GM12872 (cell line): ENCODE data around the gene LRRC1.

Experiments
- TF ChIP-seq, protein P1 (sequence below): IDR thresholded peaks from 3 replicates; pipeline ENCODE4 v1.5.1; 2011; ENCODE audit warnings: low read depth, mild to moderate bottlenecking, low read length, moderate library complexity; ENCODE audit not compliant: insufficient read depth

The LRRC1 gene

DNA sequence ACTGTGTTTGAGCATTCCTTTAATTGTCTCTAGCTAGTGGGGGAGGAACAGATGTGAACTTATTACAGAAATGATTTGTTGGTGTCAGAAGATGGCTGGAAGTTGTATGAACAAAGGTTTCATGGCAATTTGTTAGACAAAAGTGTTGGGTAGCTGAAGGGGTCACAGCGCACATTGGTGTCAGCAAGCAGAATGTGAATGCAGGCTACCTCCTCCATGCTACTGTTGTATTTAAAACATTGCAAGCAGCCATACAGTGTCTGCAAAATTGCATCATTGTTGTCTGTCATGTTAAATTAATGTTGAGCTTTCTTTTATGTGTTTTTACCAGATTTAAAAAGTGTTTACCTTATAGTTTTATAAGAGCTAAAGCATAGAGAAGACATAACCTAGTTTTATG lies 6.2 kb downstream of the LRRC1 start:
- TF ChIP-seq, protein P1, sequence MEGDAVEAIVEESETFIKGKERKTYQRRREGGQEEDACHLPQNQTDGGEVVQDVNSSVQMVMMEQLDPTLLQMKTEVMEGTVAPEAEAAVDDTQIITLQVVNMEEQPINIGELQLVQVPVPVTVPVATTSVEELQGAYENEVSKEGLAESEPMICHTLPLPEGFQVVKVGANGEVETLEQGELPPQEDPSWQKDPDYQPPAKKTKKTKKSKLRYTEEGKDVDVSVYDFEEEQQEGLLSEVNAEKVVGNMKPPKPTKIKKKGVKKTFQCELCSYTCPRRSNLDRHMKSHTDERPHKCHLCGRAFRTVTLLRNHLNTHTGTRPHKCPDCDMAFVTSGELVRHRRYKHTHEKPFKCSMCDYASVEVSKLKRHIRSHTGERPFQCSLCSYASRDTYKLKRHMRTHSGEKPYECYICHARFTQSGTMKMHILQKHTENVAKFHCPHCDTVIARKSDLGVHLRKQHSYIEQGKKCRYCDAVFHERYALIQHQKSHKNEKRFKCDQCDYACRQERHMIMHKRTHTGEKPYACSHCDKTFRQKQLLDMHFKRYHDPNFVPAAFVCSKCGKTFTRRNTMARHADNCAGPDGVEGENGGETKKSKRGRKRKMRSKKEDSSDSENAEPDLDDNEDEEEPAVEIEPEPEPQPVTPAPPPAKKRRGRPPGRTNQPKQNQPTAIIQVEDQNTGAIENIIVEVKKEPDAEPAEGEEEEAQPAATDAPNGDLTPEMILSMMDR, result no peak

DNA sequence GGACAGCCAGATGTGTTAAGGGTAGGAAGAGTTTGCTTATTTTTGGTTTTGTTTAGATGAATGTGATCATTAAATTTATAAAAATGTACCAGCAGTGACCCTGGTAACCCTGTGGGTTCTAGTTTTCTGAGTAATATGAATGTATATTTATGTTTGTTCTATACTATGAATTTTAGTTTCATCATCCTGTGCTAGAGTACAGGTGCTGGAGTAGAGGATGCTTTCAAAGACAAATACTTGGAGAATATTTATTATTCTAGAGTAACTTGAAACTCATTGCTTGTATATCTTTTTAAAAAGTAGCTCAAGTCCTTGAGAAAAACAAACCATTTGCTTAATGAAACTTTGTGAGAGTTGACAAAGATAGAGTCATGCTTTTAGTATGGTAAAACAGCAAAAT lies 7.8 kb downstream of the LRRC1 start:
- TF ChIP-seq, protein P1, result no peak

DNA sequence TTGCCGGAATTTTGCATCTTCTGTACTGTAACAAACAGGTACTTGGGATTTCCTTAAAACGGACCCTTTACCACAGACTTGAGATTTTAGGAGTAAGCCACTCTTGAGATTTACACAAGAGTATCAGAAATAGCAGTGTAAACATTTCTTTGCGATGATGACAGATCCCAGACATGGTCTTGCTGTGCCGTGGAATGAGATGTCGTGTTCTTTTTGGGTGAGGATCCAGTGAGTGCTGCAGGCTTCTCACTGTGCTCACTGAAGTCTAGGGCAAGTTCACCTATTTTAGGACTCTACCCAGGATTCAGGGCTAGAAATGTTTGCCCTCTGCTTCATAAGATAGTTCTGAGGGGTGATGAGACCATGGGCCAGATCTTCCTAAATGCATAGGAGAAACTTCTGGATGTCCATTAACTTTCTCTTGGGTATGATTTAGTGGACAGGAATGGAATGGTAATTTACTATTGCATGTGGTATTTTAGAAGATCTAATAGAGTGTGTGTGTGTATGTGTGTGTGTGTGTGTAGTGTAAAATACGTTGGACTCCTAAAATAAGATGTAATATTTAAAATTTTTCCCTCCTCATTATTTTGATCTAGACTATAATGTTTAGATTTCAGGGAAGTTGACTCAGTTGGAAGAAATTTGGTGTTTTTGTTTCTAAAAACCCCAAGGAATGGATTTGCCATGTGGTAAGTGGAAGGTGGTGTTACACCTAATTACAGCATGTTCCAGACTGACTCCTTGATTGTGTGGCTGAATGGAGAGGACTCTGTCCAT lies 8.5 kb downstream of the LRRC1 start:
- TF ChIP-seq, protein P1, result no peak

DNA sequence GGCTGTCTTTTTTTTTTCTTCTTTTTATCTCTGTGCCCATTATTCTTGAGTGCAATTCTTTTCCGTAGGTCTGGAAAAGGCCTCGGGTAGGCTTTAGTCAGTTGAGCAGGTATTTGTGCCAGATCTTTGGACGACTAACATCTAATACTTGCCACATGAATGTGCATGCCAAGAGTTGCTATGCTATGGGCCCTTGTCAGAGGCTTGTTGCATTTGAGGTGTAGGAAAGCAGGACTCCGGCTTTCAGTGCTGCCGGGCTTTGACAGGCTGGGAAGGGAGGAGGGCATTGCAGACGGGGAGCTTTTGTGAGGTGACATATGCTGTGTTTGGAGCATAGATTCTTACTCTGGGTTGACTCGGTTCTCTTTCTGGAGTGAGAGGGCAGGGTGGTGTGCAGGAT lies 10.2 kb downstream of the LRRC1 start:
- TF ChIP-seq, protein P1, result no peak

DNA sequence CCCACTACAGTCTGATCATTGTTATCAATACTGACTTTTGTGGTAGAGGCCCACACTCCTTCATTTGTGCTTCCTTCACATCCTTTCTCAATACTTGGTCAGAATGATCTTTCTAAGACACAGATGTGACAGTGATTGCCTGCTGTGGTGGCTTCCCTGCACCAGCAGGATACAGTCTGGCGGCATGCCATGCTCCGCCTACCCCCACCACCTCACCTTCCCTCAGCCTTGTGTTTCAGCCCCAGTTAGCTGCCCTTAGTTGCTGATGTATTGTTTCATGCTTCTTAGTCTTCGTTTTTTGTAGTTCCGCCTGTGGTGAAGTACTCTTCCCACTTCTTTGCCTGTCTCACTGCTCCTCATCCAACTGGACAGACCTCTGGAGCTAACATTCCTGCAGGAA lies 10.9 kb downstream of the LRRC1 start:
- TF ChIP-seq, protein P1, result no peak

DNA sequence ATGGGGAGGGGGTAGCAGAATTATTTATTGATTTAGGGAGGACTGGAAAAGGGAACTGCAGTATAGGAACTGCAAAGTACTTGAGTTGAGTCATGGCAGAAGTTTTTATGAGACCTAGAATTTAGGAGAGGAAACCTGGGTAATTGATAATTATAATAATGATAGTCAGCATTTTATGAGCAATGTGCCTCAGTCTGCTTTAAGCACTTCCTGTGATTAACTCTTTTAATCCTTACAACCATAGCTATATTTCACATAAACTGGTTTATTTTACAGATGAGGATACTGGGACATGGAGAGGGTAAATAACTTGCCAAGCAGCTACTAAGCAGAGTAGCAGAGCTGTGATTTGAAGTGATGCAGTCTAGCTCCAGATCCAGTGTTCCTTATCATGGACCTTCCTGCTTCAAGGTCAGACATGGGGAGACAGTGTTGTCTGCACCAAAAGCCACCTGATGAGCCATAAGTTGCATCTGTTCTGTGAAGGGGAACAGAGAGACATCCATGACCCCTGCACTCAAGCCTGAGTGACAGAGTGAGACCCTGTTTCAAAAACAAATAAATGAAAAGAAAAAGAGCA lies 13.6 kb downstream of the LRRC1 start:
- TF ChIP-seq, protein P1, result no peak

DNA sequence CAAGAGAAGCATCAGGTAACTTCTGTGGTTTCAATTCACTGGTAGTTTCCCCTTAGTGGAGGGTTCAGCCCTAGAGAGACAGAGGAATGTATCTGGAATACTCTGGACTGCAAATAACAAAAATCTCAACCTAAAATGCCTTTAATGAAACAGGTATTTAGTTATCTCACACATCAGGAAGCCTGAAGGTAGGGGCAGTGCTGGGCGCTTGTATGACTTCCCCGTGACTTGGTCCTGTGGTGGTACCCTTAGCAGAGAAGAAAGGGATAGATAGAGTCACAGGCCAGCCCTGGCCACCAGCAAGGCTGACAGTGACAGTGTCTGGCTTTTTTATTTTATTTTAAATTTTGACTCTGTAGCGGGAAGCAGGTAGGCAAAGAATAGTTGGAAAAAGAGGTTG lies 14.9 kb downstream of the LRRC1 start:
- TF ChIP-seq, protein P1, result no peak
